ENCODE results near the gene EQTN.

Gene EQTN

DNA sequence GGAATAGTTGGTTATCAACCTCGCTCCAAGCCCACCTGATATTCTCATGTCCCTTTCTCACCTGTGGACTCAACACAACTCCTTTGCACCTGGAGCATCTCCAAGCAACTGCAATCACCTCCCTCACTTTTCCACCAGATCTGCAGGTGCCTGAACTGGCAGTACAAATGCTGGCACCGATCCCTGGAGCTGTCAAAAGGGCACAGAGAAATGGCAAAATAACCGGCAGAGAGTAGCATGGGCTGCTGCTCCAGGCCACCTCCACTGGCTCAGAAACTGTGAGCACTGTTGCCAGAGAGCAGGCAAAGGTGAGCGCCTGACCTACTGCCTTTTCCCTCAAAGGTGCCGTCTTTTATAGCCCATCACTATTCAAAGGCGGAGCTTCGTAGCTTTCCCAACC lies 14.7 kb downstream of the EQTN start:
- Histone ChIP-seq H3K9me3 (ENCODE audit: severe bottlenecking) (no peaks in the 10 kb centered on the region), H3K36me3 (ENCODE audit: low read depth) (no peaks in the 10 kb centered on the region), H3K27me3 (ENCODE audit: insufficient read depth, poor library complexity, severe bottlenecking) (no peaks in the 10 kb centered on the region), H3K4me1 (ENCODE audit: insufficient read depth, poor library complexity, severe bottlenecking) (no peaks in the 10 kb centered on the region), H3K4me3 (ENCODE audit: severe bottlenecking) (no peak overlapping the region), H3K27ac (ENCODE audit: poor library complexity, severe bottlenecking) (no peak overlapping the region)
- ATAC-seq (ENCODE audit: low read depth) (no peak), DNase-seq (ENCODE audit: low spot score) (no peak)
- TF ChIP-seq, protein P1, sequence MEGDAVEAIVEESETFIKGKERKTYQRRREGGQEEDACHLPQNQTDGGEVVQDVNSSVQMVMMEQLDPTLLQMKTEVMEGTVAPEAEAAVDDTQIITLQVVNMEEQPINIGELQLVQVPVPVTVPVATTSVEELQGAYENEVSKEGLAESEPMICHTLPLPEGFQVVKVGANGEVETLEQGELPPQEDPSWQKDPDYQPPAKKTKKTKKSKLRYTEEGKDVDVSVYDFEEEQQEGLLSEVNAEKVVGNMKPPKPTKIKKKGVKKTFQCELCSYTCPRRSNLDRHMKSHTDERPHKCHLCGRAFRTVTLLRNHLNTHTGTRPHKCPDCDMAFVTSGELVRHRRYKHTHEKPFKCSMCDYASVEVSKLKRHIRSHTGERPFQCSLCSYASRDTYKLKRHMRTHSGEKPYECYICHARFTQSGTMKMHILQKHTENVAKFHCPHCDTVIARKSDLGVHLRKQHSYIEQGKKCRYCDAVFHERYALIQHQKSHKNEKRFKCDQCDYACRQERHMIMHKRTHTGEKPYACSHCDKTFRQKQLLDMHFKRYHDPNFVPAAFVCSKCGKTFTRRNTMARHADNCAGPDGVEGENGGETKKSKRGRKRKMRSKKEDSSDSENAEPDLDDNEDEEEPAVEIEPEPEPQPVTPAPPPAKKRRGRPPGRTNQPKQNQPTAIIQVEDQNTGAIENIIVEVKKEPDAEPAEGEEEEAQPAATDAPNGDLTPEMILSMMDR (IDR thresholded peaks at IDR 0.05; ENCODE audit: poor library complexity, severe bottlenecking), result no peak

DNA sequence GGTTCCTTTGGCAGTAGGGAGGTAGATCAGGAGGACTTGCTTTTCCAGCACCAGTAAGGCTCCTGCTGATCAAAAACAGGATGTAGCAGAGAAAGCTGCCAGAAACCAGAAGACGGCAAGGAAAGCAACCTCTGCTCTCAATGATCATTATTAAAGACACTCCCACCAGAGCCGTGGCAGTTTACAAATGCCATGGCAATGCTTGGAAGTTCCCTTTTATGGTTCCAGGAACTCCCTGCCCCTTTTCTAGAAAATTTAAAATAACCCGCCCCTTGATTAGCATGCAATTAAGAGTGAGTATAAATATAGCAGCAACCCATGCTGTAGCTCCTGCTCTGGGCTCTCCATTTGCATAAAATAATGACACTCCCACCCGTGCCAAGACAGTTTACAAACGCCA lies 16.1 kb downstream of the EQTN start:
- Histone ChIP-seq H3K9me3 (ENCODE audit: severe bottlenecking) (no peaks in the 10 kb centered on the region), H3K4me3 (ENCODE audit: severe bottlenecking) (no peak overlapping the region), H3K4me1 (ENCODE audit: insufficient read depth, poor library complexity, severe bottlenecking) (no peaks in the 10 kb centered on the region), H3K27me3 (ENCODE audit: insufficient read depth, poor library complexity, severe bottlenecking) (no peaks in the 10 kb centered on the region), H3K36me3 (ENCODE audit: low read depth) (no peaks in the 10 kb centered on the region), H3K27ac (ENCODE audit: poor library complexity, severe bottlenecking) (no peak overlapping the region)
- ATAC-seq (ENCODE audit: low read depth) (no peak), DNase-seq (ENCODE audit: low spot score) (no peak)
- TF ChIP-seq, protein P1 (IDR thresholded peaks at IDR 0.05; ENCODE audit: poor library complexity, severe bottlenecking), result no peak

DNA sequence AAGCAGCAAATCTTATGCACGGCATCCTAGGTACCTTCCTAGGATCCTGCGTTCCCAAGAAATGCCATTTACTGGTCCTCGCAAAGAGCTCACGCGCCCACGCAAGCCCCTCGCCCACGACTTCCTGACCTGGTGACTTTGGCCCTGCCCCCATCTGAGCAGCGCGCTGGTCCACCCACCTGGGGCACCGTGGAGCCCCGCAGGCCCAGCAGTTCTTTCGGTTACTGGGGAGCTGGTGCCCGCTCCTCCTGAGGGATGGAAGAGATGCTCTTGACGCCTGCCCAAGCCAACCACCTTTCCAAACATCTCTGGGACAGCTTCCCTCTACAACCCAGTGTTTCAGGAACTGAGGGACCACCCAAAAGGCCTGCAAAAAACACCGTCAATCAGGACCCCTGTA lies 16.7 kb downstream of the EQTN start:
- Histone ChIP-seq H3K27me3 (ENCODE audit: insufficient read depth, poor library complexity, severe bottlenecking) (no peaks in the 10 kb centered on the region), H3K27ac (ENCODE audit: poor library complexity, severe bottlenecking) (no peak overlapping the region), H3K4me3 (ENCODE audit: severe bottlenecking) (no peak overlapping the region), H3K36me3 (ENCODE audit: low read depth) (no peaks in the 10 kb centered on the region), H3K9me3 (ENCODE audit: severe bottlenecking) (no peaks in the 10 kb centered on the region), H3K4me1 (ENCODE audit: insufficient read depth, poor library complexity, severe bottlenecking) (no peaks in the 10 kb centered on the region)
- DNase-seq (ENCODE audit: low spot score) (no peak), ATAC-seq (ENCODE audit: low read depth) (no peak)
- TF ChIP-seq, protein P1 (IDR thresholded peaks at IDR 0.05; ENCODE audit: poor library complexity, severe bottlenecking), result no peak

DNA sequence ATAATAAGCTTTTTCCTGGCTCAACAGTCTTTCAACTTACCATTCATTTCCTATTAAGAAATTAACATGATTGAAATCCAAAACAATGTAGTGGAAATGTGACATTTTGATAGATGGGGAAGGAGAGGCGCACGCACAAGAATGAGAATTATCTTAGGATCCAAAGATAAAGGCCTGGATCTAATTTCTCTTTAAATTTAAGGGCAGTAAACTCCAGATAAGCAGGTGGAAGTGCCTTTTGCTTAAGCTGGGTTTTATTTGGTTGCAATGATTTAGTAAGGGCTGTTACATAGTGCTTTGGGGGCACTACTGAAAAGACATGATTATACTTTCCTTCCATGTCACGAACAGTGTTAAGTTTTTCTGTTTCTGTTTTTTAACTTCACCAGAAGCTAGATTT lies 17.3 kb downstream of the EQTN start:
- no peak overlapping the region for H3K4me3 ChIP-seq (ENCODE audit: severe bottlenecking)
- no peaks in the 10 kb centered on the region for H3K9me3 ChIP-seq (ENCODE audit: severe bottlenecking)
- H3K27me3 ChIP-seq (ENCODE audit: insufficient read depth, poor library complexity, severe bottlenecking), result no peaks in the 10 kb centered on the region
- H3K4me1 ChIP-seq (ENCODE audit: insufficient read depth, poor library complexity, severe bottlenecking), result no peaks in the 10 kb centered on the region
- no peak for DNase-seq (ENCODE audit: low spot score)
- H3K27ac ChIP-seq (ENCODE audit: poor library complexity, severe bottlenecking), result no peak overlapping the region
- H3K36me3 ChIP-seq (ENCODE audit: low read depth), result no peaks in the 10 kb centered on the region
- TF ChIP-seq, protein P1 (IDR thresholded peaks at IDR 0.05; ENCODE audit: poor library complexity, severe bottlenecking), result no peak
- no peak for ATAC-seq (ENCODE audit: low read depth)

DNA sequence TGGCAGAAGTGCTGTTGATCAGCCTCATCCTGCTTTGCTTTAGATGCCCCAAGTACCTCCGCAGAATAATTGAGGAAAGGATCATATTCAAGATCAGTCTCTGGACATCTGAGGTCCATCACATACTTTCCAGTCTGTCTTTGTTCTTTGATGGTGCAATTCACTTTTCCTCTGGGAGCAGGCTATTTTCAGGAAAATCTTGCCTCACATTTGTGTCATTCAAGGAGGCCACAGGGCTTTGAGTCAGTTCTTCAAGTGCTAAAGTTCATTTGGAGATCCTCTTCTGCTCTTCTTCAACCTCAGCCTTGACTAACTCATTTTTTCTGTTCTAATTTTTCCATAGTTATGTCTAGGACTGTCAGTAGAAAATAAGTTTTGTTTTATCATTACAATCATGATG lies 18.6 kb downstream of the EQTN start:
- TF ChIP-seq, protein P1 (IDR thresholded peaks at IDR 0.05; ENCODE audit: poor library complexity, severe bottlenecking), result no peak
- DNase-seq (ENCODE audit: low spot score) (no peak), ATAC-seq (ENCODE audit: low read depth) (no peak)
- Histone ChIP-seq H3K4me3 (ENCODE audit: severe bottlenecking) (no peak overlapping the region), H3K27ac (ENCODE audit: poor library complexity, severe bottlenecking) (no peak overlapping the region), H3K36me3 (ENCODE audit: low read depth) (no peaks in the 10 kb centered on the region), H3K27me3 (ENCODE audit: insufficient read depth, poor library complexity, severe bottlenecking) (no peaks in the 10 kb centered on the region), H3K9me3 (ENCODE audit: severe bottlenecking) (no peaks in the 10 kb centered on the region), H3K4me1 (ENCODE audit: insufficient read depth, poor library complexity, severe bottlenecking) (no peaks in the 10 kb centered on the region)
